HepG2 (cell line): Measurements from ENCODE around the gene PPP1R13L. TPM values are rescaled to one million over a fixed set of nuclear protein-coding genes. Genes with fewer than 3 reads are reported as not detected.

Experiments
- EED ChIP-seq: sonication (generic); formaldehyde crosslinking; IDR thresholded peaks from 2 replicates; pipeline ENCODE4 v1.5.0; 2020; ENCODE audit warnings: mild to moderate bottlenecking, missing genetic modification reagents
- ELF3 ChIP-seq: IDR thresholded peaks from 2 replicates; pipeline ENCODE4 v1.6.1; 2016; ENCODE audit warnings: missing genetic modification reagents, missing compliant biosample characterization
- FOXO4 ChIP-seq: sonication (generic); formaldehyde crosslinking; conservative IDR thresholded peaks from 2 replicates; pipeline ENCODE4 v1.8.1; 2023; ENCODE audit warnings: missing genetic modification reagents
- FOXP1 ChIP-seq, 2 experiments: fragments of 450-650 bp in 1 of 2; IDR thresholded peaks; 2 replicates each; pipeline ENCODE4 v1.6.1; 2017 to 2018; ENCODE audit warnings: antibody characterized with exemption in 1 of 2
- GABPA ChIP-seq, 2 experiments: IDR thresholded peaks; 2 replicates each; pipeline ENCODE4 v1.6.1; 2011 to 2016; ENCODE audit warnings: low read depth in 2 of 2, low read length in 1 of 2, missing biosample characterization in 1 of 2, missing genetic modification characterization in 1 of 2
- GABPB1 ChIP-seq: IDR thresholded peaks from 2 replicates; pipeline ENCODE4 v1.6.1; 2016; ENCODE audit warnings: mild to moderate bottlenecking, missing genetic modification reagents, moderate library complexity, missing compliant biosample characterization
- MIER2 ChIP-seq: IDR thresholded peaks from 2 replicates; pipeline ENCODE4 v1.6.1; 2016; ENCODE audit warnings: missing biosample characterization, missing genetic modification reagents
- NRL ChIP-seq: sonication (generic); formaldehyde crosslinking; IDR thresholded peaks from 2 replicates; pipeline ENCODE4 v1.5.0; 2020; ENCODE audit warnings: missing genetic modification reagents, mild to moderate bottlenecking, moderate library complexity, borderline replicate concordance
- PLRG1 ChIP-seq: fragments of 450-650 bp; conservative IDR thresholded peaks from 2 replicates; pipeline ENCODE4 v1.6.1; 2016
- RXRB ChIP-seq: IDR thresholded peaks from 2 replicates; pipeline ENCODE4 v1.6.1; 2016; ENCODE audit warnings: borderline replicate concordance, missing genetic modification reagents, missing compliant biosample characterization
- SNAPC4 ChIP-seq: sonication (generic); formaldehyde crosslinking; IDR thresholded peaks from 2 replicates; pipeline ENCODE4 v1.4.0; 2020; ENCODE audit warnings: mild to moderate bottlenecking, missing genetic modification reagents
- SP2 ChIP-seq: sonication (generic); formaldehyde crosslinking; IDR thresholded peaks from 2 replicates; pipeline ENCODE4 v1.5.1; 2020; ENCODE audit warnings: mild to moderate bottlenecking, missing genetic modification reagents
- TBX3 ChIP-seq: fragments of 450-650 bp; IDR thresholded peaks from 2 replicates; pipeline ENCODE4 v1.6.1; 2017; ENCODE audit warnings: antibody characterized with exemption, mild to moderate bottlenecking, inconsistent platforms, borderline replicate concordance
- TCF7L2 ChIP-seq: IDR thresholded peaks from 2 replicates; pipeline ENCODE4 v1.6.1; 2011; ENCODE audit warnings: mild to moderate bottlenecking, low read depth, low read length, moderate library complexity
- ZBTB39 ChIP-seq: sonication (generic); formaldehyde crosslinking; IDR thresholded peaks from 2 replicates; pipeline ENCODE4 v1.5.0; 2020; ENCODE audit warnings: missing genetic modification reagents
- ZFP82 ChIP-seq: sonication (generic); formaldehyde crosslinking; IDR thresholded peaks from 2 replicates; pipeline ENCODE4 v1.5.1; 2020; ENCODE audit warnings: mild to moderate bottlenecking, missing genetic modification reagents, borderline replicate concordance
- ZIK1 ChIP-seq: sonication (generic); formaldehyde crosslinking; IDR thresholded peaks from 2 replicates; pipeline ENCODE4 v1.5.0; 2020; ENCODE audit warnings: mild to moderate bottlenecking, low read depth, missing genetic modification reagents, borderline replicate concordance
- ZNF598 ChIP-seq: sonication (generic); formaldehyde crosslinking; IDR thresholded peaks from 2 replicates; pipeline ENCODE4 v1.5.1; 2020; ENCODE audit warnings: mild to moderate bottlenecking, missing genetic modification reagents, borderline replicate concordance
- ZNF614 ChIP-seq: IDR thresholded peaks from 2 replicates; pipeline ENCODE4 v1.6.1; 2018; ENCODE audit warnings: missing biosample characterization, missing genetic modification reagents, inconsistent platforms, borderline replicate concordance
- ZNF660 ChIP-seq: sonication (generic); formaldehyde crosslinking; IDR thresholded peaks from 2 replicates; pipeline ENCODE4 v1.5.1; 2020; ENCODE audit warnings: mild to moderate bottlenecking, low read depth, missing genetic modification reagents, borderline replicate concordance
- ZNF724P ChIP-seq: sonication (generic); formaldehyde crosslinking; IDR thresholded peaks from 2 replicates; pipeline ENCODE4 v1.8.0; 2022; ENCODE audit warnings: missing genetic modification reagents, borderline replicate concordance
- ZSCAN21 ChIP-seq: sonication (generic); formaldehyde crosslinking; IDR thresholded peaks from 2 replicates; pipeline ENCODE4 v1.8.0; 2022; ENCODE audit warnings: mild to moderate bottlenecking, missing genetic modification reagents, moderate library complexity, borderline replicate concordance
- polyA plus RNA-seq, 8 experiments: library from polyadenylated mRNA; depleted of rRNA in 3 of 8; stranded (reverse) in 7 of 8; unstranded in 1 of 8; fragments of >200 nt; fragmentation: Illumina TruSeq in 4 of 8; extraction: Trizol in 4 of 8; gene quantifications; 2 replicates each; pipeline versions ENCODE4 v1.2.1 to v1.2.3, GENCODE V29; 2011 to 2016; ENCODE audit warnings: low read depth in 4 of 8, missing spikeins in 1 of 8, mixed read lengths in 1 of 8; ENCODE audit not compliant: insufficient read depth in 1 of 8
- total RNA-seq, 5 experiments: library from RNA; depleted of rRNA; stranded (reverse); fragments of >200 nt; fragmentation: Illumina TruSeq; extraction: Trizol; gene quantifications; 2 replicates each; pipeline ENCODE4 v1.2.3, GENCODE V29; 2016; ENCODE audit warnings: low read depth in 1 of 5

Gene PPP1R13L
- total and polyA plus RNA-seq, 2 of the 13 experiments (the other 11 are each of a cell fraction or from before 2014, with no cell fraction given), result 1.3 to 6.6 TPM

- TF ChIP-seq ZBTB39, result no peak
- no peak for TF ChIP-seq ZNF614 (CRISPR knock-in tag)
- no peak for TF ChIP-seq EED (CRISPR knock-in tag)
- no peak for TF ChIP-seq ZNF660 (CRISPR knock-in tag)
- peak; percentile 58; the same call in 1 of the 2 replicates for TF ChIP-seq ELF3 (CRISPR knock-in tag)
- no peak for TF ChIP-seq FOXO4 (CRISPR knock-in tag)
- TF ChIP-seq SNAPC4 (CRISPR knock-in tag), result no peak
- TF ChIP-seq ZFP82 (CRISPR knock-in tag), result no peak
- no peak for TF ChIP-seq ZSCAN21 (CRISPR knock-in tag)
- TF ChIP-seq FOXP1 (IDR thresholded peaks at IDR 0.05), result no peak
- no peak for TF ChIP-seq FOXP1 (CRISPR knock-in tag; IDR thresholded peaks at IDR 0.05)
- TF ChIP-seq PLRG1, result no peak
- peak; percentile 94 for TF ChIP-seq RXRB (CRISPR knock-in tag)
- TF ChIP-seq TCF7L2, result no peak
- TF ChIP-seq ZNF598 (CRISPR knock-in tag), result no peak
- TF ChIP-seq MIER2 (CRISPR knock-in tag), result no peak
- TF ChIP-seq GABPA (IDR thresholded peaks at IDR 0.05; ENCODE audit: low read depth, low read length), result no peak
- TF ChIP-seq GABPA (CRISPR knock-in tag; IDR thresholded peaks at IDR 0.05; ENCODE audit: low read depth), result peak; percentile 80
- TF ChIP-seq TBX3, result no peak
- peak; percentile 74 for TF ChIP-seq GABPB1 (CRISPR knock-in tag)
- no peak for TF ChIP-seq SP2
- no peak for TF ChIP-seq ZIK1 (CRISPR knock-in tag)
- TF ChIP-seq NRL (CRISPR knock-in tag), result no peak
- TF ChIP-seq ZNF724P (CRISPR knock-in tag), result no peak
Measured at GRCh38 chr19:45448887-45449299, 44.0 kb upstream of the PPP1R13L start (continued).
